OCI-LY7 (cell line): ENCODE data around the gene PRSS56. TPM values are rescaled to one million over a fixed set of nuclear protein-coding genes. Genes with fewer than 3 reads are reported as not detected.

Source experiments
- BruUV-seq: library from RNA; stranded (reverse); fragments of 400-500 nt; replicated peaks from 2 replicates; lab custom pipeline; 2021; lab: Mats Ljungman, UMichigan
- CTCF ChIA-PET: fragments of 300-600 bp; sonication (Branson Sonifier 250); formaldehyde crosslinking; loops from one replicate; lab custom pipeline; 2022; ENCODE audit warnings: antibody characterized with exemption; ENCODE audit not compliant: unreplicated experiment; lab: Charles Lee
- POLR2A ChIA-PET: fragments of 300-600 bp; sonication (Branson Sonifier 250); formaldehyde crosslinking; loops from one replicate; lab custom pipeline; 2022; ENCODE audit warnings: antibody characterized with exemption; lab: Charles Lee
- DNase-seq: peaks from one replicate; pipeline ENCODE4 v3.0.0-alpha.2; 2015; ENCODE audit warnings: low spot score
- H2AFZ ChIP-seq: fragments of 200-600 bp; sonication (generic), shearing (Covaris generic); 2 replicates; pipeline ENCODE4 v1.6.1; 2014; ENCODE audit warnings: mild to moderate bottlenecking, antibody characterized with exemption, low read length, moderate library complexity
- H3K27ac ChIP-seq: fragments of 200-600 bp; sonication (generic); 2 replicates; pipeline ENCODE4 v1.5.1; 2014; ENCODE audit warnings: mixed run types, low read depth, mild to moderate bottlenecking, moderate library complexity, low read length, inconsistent platforms; ENCODE audit not compliant: poor library complexity, severe bottlenecking
- H3K36me3 ChIP-seq: fragments of 200-600 bp; sonication (generic); 2 replicates; pipeline ENCODE4 v1.6.1; 2014; ENCODE audit warnings: mild to moderate bottlenecking, antibody characterized with exemption, low read length, moderate library complexity, mixed read lengths; ENCODE audit not compliant: insufficient read depth
- H3K4me1 ChIP-seq: fragments of 200-600 bp; sonication (generic); 2 replicates; pipeline ENCODE4 v1.5.1; 2014; ENCODE audit warnings: mild to moderate bottlenecking, low read length; ENCODE audit not compliant: insufficient read depth, poor library complexity, severe bottlenecking
- H3K4me2 ChIP-seq: fragments of 200-600 bp; sonication (generic); 2 replicates; pipeline ENCODE4 v1.6.1; 2014; ENCODE audit warnings: mild to moderate bottlenecking, low read length
- H3K4me3 ChIP-seq: fragments of 200-600 bp; sonication (generic); 2 replicates; pipeline ENCODE4 v1.5.1; 2014; ENCODE audit warnings: mild to moderate bottlenecking, low read depth, low read length; ENCODE audit not compliant: poor library complexity, severe bottlenecking
- H3K79me2 ChIP-seq: fragments of 200-600 bp; sonication (generic); 2 replicates; pipeline ENCODE4 v1.6.1; 2016; ENCODE audit warnings: low read depth, mild to moderate bottlenecking, low read length, moderate library complexity, mixed read lengths; ENCODE audit not compliant: insufficient read depth
- H3K9me2 ChIP-seq: fragments of 200-600 bp; sonication (generic); 2 replicates; pipeline ENCODE4 v1.6.1; 2016; ENCODE audit warnings: mild to moderate bottlenecking, low read length, mixed read lengths; ENCODE audit not compliant: insufficient read depth
- H3K9me3 ChIP-seq: fragments of 200-600 bp; sonication (generic); 2 replicates; pipeline ENCODE4 v1.6.1; 2014; ENCODE audit warnings: mild to moderate bottlenecking, mixed run types, low read length, mixed read lengths
- H4K20me1 ChIP-seq: fragments of 200-600 bp; sonication (generic); 2 replicates; pipeline ENCODE4 v1.6.1; 2014; ENCODE audit warnings: mild to moderate bottlenecking, antibody characterized with exemption, low read length, moderate library complexity, mixed read lengths; ENCODE audit not compliant: insufficient read depth
- EZH2phosphoT487 ChIP-seq: fragments of 200-600 bp; sonication (generic); IDR thresholded peaks from 2 replicates; pipeline ENCODE4 v1.6.1; 2018; ENCODE audit warnings: low read depth, borderline replicate concordance, mild to moderate bottlenecking, mixed run types, antibody characterized with exemption, low read length, moderate library complexity, mixed read lengths
- intact Hi-C: fragments of 100-400 bp; cut with micrococcal nuclease; formaldehyde crosslinking; loops from one replicate; pipeline ENCODE4 v1.10.0; 2022; ENCODE audit not compliant: unreplicated experiment
- total RNA-seq, 2 experiments: library from RNA; depleted of rRNA in 1 of 2; stranded (reverse); fragments of >200 nt in 1 of 2; shearing (Covaris generic) in 1 of 2; gene quantifications; 2 replicates each; pipeline ENCODE4 v1.2.3, GENCODE V29; 2014 to 2022
- TF ChIP-seq, protein P1 (sequence below): fragments of 200-600 bp; sonication (generic); conservative IDR thresholded peaks from 2 replicates; pipeline ENCODE4 v1.5.1; 2014; ENCODE audit warnings: mild to moderate bottlenecking, antibody characterized with exemption, low read length, moderate library complexity, mixed read lengths

Gene PRSS56
- total RNA-seq, 2 experiments from 2014 or later: not detected

DNA sequence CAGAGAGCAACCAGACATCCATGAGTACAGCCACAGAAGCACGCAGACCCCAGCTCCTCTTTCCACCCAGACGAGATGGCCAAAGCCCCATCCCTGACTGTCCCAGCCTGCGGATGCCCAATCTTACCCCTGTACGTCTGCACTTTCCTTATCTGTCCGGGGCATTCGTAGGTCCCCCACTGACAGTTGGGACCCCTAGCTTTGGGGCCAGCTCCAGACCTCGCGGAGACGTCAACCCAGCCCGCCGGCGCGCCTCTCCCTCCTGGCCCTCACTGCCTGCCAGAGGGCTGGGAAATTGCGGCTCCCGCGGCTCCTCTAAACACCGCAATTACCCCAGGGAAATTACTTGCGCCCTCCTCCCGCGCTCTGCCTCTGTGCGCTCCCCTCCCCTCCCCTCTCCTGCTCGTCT lies 34.8 kb upstream of the PRSS56 start:
- no peak for DNase-seq
- H3K79me2 ChIP-seq: no peaks in the 10 kb centered on the region
- ChIA-PET CTCF (no interaction called here), POLR2A (no interaction called here)
- no peaks in the 10 kb centered on the region for H3K9me3 ChIP-seq
- no peak overlapping the region for H3K27ac ChIP-seq
- H4K20me1 ChIP-seq: no peaks in the 10 kb centered on the region
- no peak overlapping the region for H3K4me3 ChIP-seq
- H3K4me1 ChIP-seq: no peaks in the 10 kb centered on the region
- H3K9me2 ChIP-seq: no peaks in the 10 kb centered on the region
- no peaks in the 10 kb centered on the region for H3K36me3 ChIP-seq
- no peak for TF ChIP-seq EZH2phosphoT487
- TF ChIP-seq, protein P1, sequence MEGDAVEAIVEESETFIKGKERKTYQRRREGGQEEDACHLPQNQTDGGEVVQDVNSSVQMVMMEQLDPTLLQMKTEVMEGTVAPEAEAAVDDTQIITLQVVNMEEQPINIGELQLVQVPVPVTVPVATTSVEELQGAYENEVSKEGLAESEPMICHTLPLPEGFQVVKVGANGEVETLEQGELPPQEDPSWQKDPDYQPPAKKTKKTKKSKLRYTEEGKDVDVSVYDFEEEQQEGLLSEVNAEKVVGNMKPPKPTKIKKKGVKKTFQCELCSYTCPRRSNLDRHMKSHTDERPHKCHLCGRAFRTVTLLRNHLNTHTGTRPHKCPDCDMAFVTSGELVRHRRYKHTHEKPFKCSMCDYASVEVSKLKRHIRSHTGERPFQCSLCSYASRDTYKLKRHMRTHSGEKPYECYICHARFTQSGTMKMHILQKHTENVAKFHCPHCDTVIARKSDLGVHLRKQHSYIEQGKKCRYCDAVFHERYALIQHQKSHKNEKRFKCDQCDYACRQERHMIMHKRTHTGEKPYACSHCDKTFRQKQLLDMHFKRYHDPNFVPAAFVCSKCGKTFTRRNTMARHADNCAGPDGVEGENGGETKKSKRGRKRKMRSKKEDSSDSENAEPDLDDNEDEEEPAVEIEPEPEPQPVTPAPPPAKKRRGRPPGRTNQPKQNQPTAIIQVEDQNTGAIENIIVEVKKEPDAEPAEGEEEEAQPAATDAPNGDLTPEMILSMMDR: no peak
- no peak overlapping the region for H3K4me2 ChIP-seq
- no TSS peak for BruUV-seq
- intact Hi-C loops: no loop called here
- no peak overlapping the region for H2AFZ ChIP-seq

DNA sequence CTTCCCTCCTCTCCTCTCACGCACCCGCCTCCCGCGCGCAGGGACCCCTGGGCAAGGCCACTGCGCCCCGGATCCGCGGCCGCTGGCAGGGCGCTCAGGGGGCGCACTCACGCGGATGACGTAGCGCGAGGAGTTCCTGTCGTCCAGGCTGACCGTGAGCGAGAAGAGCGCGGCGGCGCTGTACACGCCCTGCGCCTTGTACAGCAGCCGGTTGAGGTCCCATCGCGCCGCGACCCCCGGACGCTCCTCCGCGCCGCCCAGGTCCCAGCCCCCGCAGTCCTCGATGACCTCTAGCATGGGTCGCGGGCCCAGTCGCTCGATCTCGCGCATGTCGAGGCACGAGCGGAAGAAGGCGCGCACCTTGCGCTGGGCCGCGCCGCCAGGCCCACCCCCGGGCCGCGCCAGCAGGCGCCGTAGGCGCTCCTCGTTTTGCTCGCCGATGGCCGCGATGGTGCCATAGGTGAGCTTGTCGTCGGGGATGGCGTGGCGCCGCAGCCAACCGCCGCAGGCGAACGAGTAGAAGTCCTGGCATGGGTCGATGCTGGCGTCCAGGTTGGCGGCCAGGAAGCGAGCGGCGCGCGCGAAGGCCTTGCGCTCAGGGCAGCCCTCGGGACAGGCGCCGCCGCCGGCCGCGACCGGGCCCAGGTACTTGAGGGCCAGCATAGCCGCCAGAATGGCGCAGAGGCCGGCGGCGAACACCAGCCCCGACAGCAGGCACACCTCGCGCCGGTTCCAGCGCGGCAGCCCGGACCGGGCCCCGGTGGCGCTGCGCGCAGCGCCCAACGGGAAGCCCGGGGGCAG lies 34.2 kb upstream of the PRSS56 start:
- Histone ChIP-seq H4K20me1 (no peaks in the 10 kb centered on the region), H3K4me1 (no peaks in the 10 kb centered on the region), H3K9me3 (no peaks in the 10 kb centered on the region), H3K36me3 (no peaks in the 10 kb centered on the region), H3K4me3 (no peak overlapping the region), H2AFZ (no peak overlapping the region), H3K4me2 (no peak overlapping the region), H3K79me2 (no peaks in the 10 kb centered on the region), H3K27ac (no peak overlapping the region), H3K9me2 (no peaks in the 10 kb centered on the region)
- DNase-seq: no peak
- POLR2A ChIA-PET: no interaction called here
- TF ChIP-seq EZH2phosphoT487: no peak
- TF ChIP-seq, protein P1: no peak
- BruUV-seq: no TSS peak
- intact Hi-C loops: no loop called here
- CTCF ChIA-PET: no interaction called here
